ENCODE results near the gene SPEG.
A peak's percentile ranks its signal among the peaks of the same experiment; 100 is the strongest.

The SPEG gene

DNA sequence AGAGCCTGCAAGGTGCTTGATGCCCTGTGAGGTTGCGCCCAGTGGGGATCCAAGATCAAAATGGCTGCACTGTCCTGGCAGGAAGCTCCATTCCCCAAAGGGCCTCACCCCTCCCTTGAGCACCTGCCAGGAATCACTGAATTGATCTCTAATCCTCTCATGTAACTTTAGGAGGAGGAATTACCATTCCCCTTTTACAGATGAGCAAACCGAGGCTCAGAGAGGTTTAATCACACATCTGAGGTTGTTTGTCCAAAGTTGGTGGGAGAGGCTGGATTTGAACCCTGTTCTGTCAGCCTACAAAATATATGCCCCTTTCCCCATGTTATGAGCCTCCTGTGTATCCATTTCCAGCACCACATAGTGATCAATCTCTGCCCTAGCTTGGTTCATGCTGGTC lies 90.2 kb downstream of the SPEG start:
- no peak for ATAC-seq (replicated peaks)
- H3K27ac Mint-ChIP-seq: no peak overlapping the region
- H3K27me3 Mint-ChIP-seq: peaks cover 87 to 96% of the 10 kb centered on the region in 2 donors
- peaks cover 0 to 9% of the 10 kb centered on the region in 2 donors for H3K4me1 Mint-ChIP-seq (ENCODE audit: low read depth in 2 of 2)
- no peaks in the 10 kb centered on the region for H3K9me3 Mint-ChIP-seq
- H3K4me3 Mint-ChIP-seq: no peak overlapping the region
- no peaks in the 10 kb centered on the region for H3K36me3 Mint-ChIP-seq (ENCODE audit: insufficient read depth)
- DNase-seq: no peak

DNA sequence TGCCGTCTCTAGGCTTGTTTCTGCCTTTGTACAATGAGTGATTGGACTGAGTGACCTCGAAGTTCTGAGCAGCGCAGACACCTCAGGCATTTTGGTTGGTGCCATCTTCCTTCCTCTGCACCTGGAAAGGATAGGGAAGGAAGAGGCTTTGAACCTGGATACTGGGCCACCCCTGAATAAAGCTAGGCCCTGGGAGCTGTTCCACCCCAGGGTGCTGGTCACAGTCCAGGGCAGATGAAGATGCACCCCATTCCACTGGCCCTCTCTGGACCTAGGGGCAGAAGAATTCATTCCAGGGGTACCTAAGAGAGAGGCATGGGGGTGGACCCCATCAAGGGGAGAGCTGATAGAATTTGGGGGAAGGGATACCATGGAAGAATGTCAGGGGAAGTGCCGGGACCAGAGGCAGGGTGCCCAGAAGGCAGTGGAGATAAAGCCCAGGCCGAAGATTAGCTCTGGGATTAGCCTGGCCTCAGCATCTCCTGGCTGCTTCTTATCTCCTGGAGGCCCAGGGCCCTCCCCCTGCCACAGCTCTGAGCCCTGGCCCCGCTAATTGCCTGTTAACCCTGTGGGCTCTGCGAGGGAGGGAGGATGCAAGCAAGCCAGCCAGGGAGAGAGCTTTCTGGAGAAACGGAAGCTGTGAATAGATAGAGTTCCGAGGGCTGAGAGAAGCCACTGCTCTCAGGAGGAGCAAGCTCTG lies 91.0 kb downstream of the SPEG start:
- Mint-ChIP-seq H3K27me3 (peaks cover 88 to 96% of the 10 kb centered on the region in 2 donors), H3K4me1 (ENCODE audit: low read depth in 2 of 2) (peaks cover 0 to 12% of the 10 kb centered on the region in 2 donors), H3K9me3 (no peaks in the 10 kb centered on the region), H3K27ac (no peak overlapping the region), H3K4me3 (no peak overlapping the region), H3K36me3 (ENCODE audit: insufficient read depth) (peaks cover 3% of the 10 kb centered on the region)
- DNase-seq (no peak), ATAC-seq (replicated peaks) (no peak)

DNA sequence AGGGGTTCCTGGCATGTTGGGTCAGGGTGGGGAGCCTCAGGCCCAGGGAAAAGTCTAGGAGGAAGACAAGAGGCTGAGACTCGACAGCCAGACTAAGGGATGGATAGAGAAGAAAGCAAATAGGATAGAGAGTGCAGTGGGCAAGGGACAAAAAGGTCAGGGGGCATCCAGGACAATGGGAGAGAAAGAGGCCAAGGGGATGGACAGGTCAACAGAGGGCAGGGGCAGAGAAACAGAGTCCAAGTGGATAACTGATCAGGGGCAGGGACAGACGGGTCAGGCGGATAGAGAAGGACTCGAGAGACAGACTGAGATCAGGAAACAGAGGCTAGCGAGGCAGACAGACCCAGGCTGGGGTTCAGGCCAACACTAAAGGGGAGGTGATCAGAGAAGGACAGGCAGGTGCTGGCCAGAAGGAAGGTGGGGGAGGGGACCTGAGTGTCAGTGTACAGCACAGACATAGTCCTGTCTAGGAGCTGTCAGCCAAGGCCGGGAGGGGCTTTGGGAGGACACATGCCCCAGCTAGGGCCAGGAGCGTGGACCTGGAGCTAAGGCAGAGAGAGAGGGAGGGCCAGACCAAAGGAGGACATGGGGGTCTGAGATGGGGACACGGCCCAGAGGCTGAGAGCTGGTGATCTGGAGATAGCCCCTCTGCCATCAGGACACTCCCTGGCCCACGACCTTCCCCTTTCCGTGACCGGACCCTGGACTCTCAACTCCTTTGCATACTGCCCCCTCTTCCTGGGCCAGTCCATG lies 91.9 kb downstream of the SPEG start:
- Mint-ChIP-seq H3K4me1 (ENCODE audit: low read depth in 2 of 2) (peaks cover 0 to 9% of the 10 kb centered on the region in 2 donors), H3K27ac (no peak overlapping the region), H3K9me3 (no peaks in the 10 kb centered on the region), H3K4me3 (no peak overlapping the region), H3K36me3 (ENCODE audit: insufficient read depth) (peaks cover 3% of the 10 kb centered on the region), H3K27me3 (peaks cover 88 to 96% of the 10 kb centered on the region in 2 donors)
- ATAC-seq (replicated peaks) (no peak), DNase-seq (no peak)

DNA sequence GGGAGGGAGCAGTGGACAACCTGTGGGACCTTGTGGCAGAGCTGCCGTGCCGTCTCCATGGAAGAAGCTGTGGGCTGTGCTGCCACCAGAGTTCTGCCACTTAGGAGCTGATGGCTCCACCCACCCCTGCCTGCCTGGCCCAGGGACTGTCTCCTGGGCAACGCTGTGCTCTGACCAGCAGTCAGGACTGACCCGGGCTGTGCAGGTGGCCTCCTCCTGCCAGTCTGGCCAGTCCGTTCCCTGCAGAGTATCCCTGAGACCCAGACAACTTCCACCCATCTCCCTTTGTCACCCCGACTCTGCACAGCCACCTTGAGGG lies 92.4 kb downstream of the SPEG start:
- peaks cover 87 to 96% of the 10 kb centered on the region in 2 donors for H3K27me3 Mint-ChIP-seq
- peaks cover 3% of the 10 kb centered on the region for H3K36me3 Mint-ChIP-seq (ENCODE audit: insufficient read depth)
- H3K4me1 Mint-ChIP-seq (ENCODE audit: low read depth in 2 of 2): peaks cover 0 to 4% of the 10 kb centered on the region in 2 donors
- no peaks in the 10 kb centered on the region for H3K9me3 Mint-ChIP-seq
- ATAC-seq (replicated peaks) (no peak), DNase-seq (no peak)
- no peak overlapping the region for H3K4me3 Mint-ChIP-seq
- H3K27ac Mint-ChIP-seq: no peak overlapping the region

DNA sequence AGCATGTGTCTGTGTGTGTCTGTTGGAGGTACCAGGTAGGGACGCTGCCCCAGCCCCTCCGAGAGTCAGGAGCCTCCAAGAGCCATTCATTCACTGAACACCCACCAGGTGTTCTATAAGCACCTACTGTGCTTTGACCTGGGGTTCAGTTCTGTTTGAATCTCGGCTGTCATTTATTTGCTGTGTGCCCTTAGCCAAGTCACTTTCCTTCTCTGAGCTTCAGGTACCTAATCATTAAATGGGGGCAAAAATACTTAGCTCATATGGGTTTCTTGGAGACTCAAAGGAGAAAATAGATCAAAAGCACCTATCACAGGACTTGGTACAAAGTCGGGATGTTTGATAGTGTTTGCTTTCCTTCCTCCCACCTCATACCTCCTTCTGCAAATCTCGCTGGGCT lies 92.8 kb downstream of the SPEG start:
- peaks cover 0 to 3% of the 10 kb centered on the region in 2 donors for H3K4me1 Mint-ChIP-seq (ENCODE audit: low read depth in 2 of 2)
- no peaks in the 10 kb centered on the region for H3K9me3 Mint-ChIP-seq
- ATAC-seq (replicated peaks): no peak
- peaks cover 3% of the 10 kb centered on the region for H3K36me3 Mint-ChIP-seq (ENCODE audit: insufficient read depth)
- peaks cover 86 to 96% of the 10 kb centered on the region in 2 donors for H3K27me3 Mint-ChIP-seq
- H3K27ac Mint-ChIP-seq: no peak overlapping the region
- DNase-seq: no peak
- H3K4me3 Mint-ChIP-seq: no peak overlapping the region

DNA sequence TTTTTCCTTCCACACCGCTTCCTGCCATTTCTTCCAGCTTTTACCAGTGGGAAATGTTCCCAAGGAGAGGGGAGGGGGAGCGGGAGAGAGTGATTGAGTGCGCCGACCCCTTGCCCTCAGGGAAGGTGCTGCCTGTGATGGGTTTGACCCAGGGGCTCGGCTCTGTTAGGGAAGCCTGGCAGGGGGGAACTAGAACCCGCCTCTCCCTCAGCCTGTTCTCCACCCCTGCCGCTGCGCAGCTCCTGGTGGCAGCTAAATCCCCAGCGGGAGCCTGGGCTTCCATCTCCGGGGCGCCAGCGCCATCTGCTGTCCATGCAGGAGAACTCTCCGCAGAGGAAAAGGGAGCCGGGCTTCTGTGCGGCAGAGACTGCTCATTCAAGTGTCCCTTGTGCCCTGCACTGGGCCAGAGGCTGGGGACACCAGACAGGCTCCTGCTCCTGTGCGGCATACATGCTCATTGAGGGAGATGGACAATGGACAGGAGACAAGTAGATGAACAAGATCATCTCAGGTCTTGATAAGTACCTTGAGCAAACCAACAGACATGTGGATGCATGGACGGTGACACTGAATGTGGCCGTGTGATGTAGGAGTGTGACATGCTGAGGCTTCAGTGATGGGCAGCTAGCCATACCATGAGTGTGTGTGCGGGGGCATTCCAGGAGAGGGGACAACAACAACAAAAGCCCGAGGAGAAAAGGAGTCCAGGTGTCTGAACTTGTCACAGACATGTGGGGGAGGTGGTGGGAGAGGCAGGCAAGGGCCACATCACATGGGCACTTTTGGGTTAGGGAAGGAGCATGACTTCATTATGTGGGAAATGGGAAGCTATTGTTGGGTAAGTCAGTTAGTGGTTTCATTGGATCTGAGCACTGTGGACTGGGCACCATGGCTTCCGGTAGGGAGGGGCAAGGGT lies 95.7 kb downstream of the SPEG start:
- Mint-ChIP-seq H3K9me3 (no peaks in the 10 kb centered on the region), H3K4me3 (no peak overlapping the region), H3K36me3 (ENCODE audit: insufficient read depth) (peaks cover 3% of the 10 kb centered on the region), H3K27me3 (peaks cover 70 to 97% of the 10 kb centered on the region in 2 donors), H3K4me1 (ENCODE audit: low read depth in 2 of 2) (peaks cover 0 to 3% of the 10 kb centered on the region in 2 donors), H3K27ac (no peak overlapping the region)
- ATAC-seq (replicated peaks): peak; percentile 97
- peak; percentile 83 to 86 (median 84) for DNase-seq

DNA sequence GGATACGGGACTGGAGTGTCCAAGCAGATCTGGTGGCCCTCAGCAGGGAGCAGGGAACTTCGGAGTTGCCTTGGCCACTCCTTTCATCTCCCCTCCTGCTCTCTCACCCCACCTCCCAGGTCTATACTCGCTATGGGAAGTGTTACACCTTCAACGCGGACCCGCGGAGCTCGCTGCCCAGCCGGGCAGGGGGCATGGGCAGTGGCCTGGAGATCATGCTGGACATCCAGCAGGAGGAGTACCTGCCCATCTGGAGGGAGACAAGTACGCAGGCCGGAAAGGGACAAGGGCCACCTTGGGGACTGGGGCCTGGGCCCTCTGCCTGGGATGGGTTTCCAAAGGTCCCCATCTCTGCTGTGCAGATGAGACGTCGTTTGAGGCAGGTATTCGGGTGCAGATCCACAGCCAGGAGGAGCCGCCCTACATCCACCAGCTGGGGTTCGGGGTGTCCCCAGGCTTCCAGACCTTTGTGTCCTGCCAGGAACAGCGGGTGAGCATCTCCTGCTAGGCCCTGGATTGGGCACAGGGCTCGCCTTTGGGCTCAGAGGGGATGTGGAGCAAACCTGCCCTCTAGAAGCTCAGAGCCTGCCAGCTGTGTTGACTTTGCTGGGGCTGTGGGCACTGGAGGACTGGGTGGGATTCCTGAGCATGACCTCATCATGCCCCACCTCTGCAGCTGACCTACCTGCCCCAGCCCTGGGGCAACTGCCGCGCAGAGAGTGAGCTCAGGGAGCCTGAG lies 97.2 kb downstream of the SPEG start:
- DNase-seq: no peak
- Mint-ChIP-seq H3K36me3 (ENCODE audit: insufficient read depth) (peaks cover 3% of the 10 kb centered on the region), H3K4me1 (ENCODE audit: low read depth in 2 of 2) (peaks cover 0 to 3% of the 10 kb centered on the region in 2 donors), H3K4me3 (no peak overlapping the region), H3K9me3 (no peaks in the 10 kb centered on the region), H3K27ac (no peak overlapping the region), H3K27me3 (peaks cover 59 to 94% of the 10 kb centered on the region in 2 donors)
- ATAC-seq (replicated peaks): no peak

DNA sequence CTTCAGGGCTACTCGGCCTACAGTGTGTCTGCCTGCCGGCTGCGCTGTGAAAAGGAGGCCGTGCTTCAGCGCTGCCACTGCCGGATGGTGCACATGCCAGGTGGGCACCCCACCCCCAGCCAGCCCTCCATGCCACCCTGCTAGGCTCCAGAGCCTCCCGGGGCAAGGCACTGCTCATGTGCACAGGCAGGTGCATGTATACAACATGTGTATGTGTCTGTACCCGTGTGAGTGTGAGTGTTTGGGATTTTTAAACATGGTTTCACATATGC lies 97.7 kb downstream of the SPEG start:
- H3K27ac Mint-ChIP-seq: no peak overlapping the region
- H3K36me3 Mint-ChIP-seq (ENCODE audit: insufficient read depth): peaks cover 3% of the 10 kb centered on the region
- H3K4me3 Mint-ChIP-seq: no peak overlapping the region
- ATAC-seq (replicated peaks) (no peak), DNase-seq (no peak)
- H3K9me3 Mint-ChIP-seq: no peaks in the 10 kb centered on the region
- peaks cover 0 to 3% of the 10 kb centered on the region in 2 donors for H3K4me1 Mint-ChIP-seq (ENCODE audit: low read depth in 2 of 2)
- peaks cover 54 to 89% of the 10 kb centered on the region in 2 donors for H3K27me3 Mint-ChIP-seq

DNA sequence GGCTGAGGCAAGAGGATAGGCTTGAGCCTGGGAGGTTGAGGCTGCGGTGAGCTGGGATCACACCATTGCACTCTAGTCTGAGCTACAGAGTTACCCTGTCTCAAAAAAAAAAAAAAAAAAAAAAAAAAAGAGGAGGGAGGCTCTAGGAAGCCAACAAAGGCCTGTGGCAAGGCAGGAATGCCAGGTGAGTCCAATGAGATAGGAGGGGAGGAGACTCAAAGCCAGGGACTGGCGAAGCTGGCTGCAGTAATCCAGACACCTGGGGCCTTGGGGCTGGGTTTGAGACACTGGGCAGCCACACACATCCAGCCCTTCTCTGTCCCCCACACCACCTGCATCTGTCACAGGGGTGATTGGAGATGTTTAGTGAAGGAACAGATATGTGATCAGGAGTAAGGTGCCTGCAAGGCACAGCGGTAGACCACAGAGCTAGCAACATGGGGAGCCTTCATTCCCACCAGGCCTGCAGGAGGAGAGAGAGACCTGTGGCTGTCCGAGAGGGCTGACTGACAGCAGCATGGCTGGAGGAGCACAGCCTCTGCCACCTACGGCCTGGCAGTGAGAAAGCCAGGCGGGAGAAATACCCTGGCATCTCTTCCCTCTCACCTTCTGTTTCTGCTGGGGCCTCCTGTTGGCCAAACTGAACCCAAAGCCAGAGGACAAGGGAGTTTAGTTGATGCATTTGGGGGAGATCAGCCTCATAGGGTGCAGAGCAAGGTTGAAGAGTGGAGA lies 99.5 kb downstream of the SPEG start:
- peaks cover 8% of the 10 kb centered on the region for H3K36me3 Mint-ChIP-seq (ENCODE audit: insufficient read depth)
- H3K4me3 Mint-ChIP-seq: no peak overlapping the region
- DNase-seq (no peak), ATAC-seq (replicated peaks) (no peak)
- no peaks in the 10 kb centered on the region for H3K9me3 Mint-ChIP-seq
- H3K27ac Mint-ChIP-seq: no peak overlapping the region
- H3K27me3 Mint-ChIP-seq: peaks cover 42 to 71% of the 10 kb centered on the region in 2 donors
- peaks cover 0 to 3% of the 10 kb centered on the region in 2 donors for H3K4me1 Mint-ChIP-seq (ENCODE audit: low read depth in 2 of 2)

DNA sequence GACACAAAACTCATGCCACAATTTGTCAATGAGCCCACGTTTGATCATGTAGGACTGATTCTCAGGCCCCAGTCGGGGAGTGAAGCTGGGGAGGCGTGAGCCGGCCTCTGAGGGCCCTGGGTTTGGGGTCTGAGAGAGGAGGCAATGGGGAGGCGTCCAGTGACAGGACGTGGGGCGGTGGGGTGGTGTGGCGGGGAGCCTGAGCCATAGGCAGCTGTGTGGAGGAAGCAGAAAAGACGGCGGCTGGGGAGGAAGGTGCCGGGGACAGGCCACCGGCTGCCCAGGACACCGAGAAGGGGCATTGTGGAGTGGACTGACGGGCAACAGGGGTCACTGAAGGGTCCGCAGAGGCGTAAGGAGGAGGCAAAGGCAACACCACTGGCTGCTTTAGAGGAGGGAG lies 101.8 kb downstream of the SPEG start:
- Mint-ChIP-seq H3K27me3 (peaks cover 18 to 48% of the 10 kb centered on the region in 2 donors), H3K4me1 (ENCODE audit: low read depth in 2 of 2) (no peaks in the 10 kb centered on the region), H3K4me3 (no peak overlapping the region), H3K27ac (no peak overlapping the region), H3K9me3 (no peaks in the 10 kb centered on the region), H3K36me3 (ENCODE audit: insufficient read depth) (peaks cover 4% of the 10 kb centered on the region)
- DNase-seq: no peak
- no peak for ATAC-seq (replicated peaks)

DNA sequence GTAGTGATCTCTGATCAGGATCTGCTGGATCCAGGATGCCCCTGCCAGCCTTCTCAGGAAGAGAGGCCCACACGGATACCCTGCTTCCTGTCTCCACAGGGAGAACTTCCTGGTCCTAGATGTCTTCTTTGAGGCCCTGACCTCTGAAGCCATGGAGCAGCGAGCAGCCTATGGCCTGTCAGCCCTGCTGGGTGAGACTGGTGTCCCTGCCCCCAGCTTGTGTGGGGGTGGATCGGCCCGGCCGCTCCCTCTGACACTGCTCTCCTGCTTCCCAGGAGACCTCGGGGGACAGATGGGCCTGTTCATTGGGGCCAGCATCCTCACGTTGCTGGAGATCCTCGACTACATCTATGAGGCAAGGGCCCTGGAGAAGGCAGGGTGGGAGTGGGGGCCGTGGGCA lies 102.3 kb downstream of the SPEG start:
- no peaks in the 10 kb centered on the region for H3K9me3 Mint-ChIP-seq
- H3K4me3 Mint-ChIP-seq: no peak overlapping the region
- H3K36me3 Mint-ChIP-seq (ENCODE audit: insufficient read depth): peaks cover 7% of the 10 kb centered on the region
- H3K27me3 Mint-ChIP-seq: peaks cover 13 to 42% of the 10 kb centered on the region in 2 donors
- ATAC-seq (replicated peaks) (no peak), DNase-seq (no peak)
- no peak overlapping the region for H3K27ac Mint-ChIP-seq
- H3K4me1 Mint-ChIP-seq (ENCODE audit: low read depth in 2 of 2): peaks cover 2% of the 10 kb centered on the region in 2 donors

DNA sequence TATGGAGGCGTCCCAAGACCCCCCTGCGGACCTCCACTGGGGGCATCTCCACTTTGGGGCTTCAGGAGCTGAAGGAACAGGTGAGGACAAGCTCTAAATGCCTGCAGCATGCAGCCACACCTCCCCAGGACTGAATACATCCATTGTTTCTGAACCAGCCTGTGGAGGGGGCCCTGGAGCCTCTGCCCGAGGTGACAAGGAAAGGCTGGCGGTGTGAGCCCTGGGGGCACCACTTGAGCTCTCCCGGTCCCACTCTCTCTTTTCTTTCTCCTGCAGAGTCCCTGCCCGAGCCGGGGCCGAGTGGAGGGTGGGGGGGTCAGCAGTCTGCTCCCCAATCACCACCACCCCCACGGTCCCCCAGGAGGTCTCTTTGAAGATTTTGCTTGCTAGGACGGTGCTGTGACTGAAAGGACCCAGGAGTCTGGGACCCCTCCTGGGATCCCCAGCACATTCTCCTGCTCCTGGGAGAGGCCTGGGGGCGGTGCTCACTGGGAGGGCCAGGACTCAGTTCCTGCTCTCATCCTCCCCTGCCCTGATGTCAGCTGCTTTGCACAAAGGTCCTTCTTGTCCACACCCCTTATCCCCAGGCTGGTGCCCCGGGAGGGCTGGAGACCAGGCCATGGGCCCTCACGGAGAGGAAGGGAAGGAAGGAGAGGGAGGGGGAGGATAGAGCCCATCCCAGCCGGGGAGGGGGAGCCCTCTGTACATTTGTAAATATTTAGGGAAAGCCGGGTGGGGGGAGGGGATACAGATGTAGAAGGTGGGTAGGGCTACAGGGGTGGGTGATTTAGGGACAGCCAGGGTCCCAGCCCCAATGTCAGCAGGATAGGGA lies 103.2 kb downstream of the SPEG start:
- Mint-ChIP-seq H3K4me1 (ENCODE audit: low read depth in 2 of 2) (peaks cover 5 to 11% of the 10 kb centered on the region in 2 donors), H3K9me3 (no peaks in the 10 kb centered on the region), H3K4me3 (no peak overlapping the region), H3K27me3 (peaks cover 7 to 33% of the 10 kb centered on the region in 2 donors), H3K27ac (no peak overlapping the region), H3K36me3 (ENCODE audit: insufficient read depth) (peaks cover 7% of the 10 kb centered on the region)
- DNase-seq (no peak), ATAC-seq (replicated peaks) (no peak)

All from effector memory CD8-positive, alpha-beta T cell (primary cell).